Suprapubic skin (tissue), 3 donors: Measurements from ENCODE around the gene THRB.
"Not testable (repeated sequence)": the region's sequence is repeated elsewhere in the genome, so short reads cannot be mapped to it uniquely, and the experiment has no call there.

Source experiments
- EP300 ChIP-seq: sonication (generic); formaldehyde crosslinking; IDR thresholded peaks from one replicate; pipeline ENCODE4 v1.6.1; 2017; ENCODE audit warnings: antibody characterized with exemption
- POLR2A ChIP-seq, 2 donors: fragments of 450-650 bp; IDR thresholded peaks; one replicate each; pipeline ENCODE4 v1.6.1; 2017; ENCODE audit warnings: antibody characterized with exemption in 2 of 2, mild to moderate bottlenecking in 2 of 2, moderate library complexity in 2 of 2
- TF ChIP-seq, protein P1 (sequence below), 2 donors: fragments of 200-600 bp in 1 of 2; fragments of 450-650 bp in 1 of 2; sonication (generic) in 1 of 2; IDR thresholded peaks; one replicate each; pipeline ENCODE4 v1.5.1; 2016 to 2019; ENCODE audit warnings: antibody characterized with exemption in 2 of 2, mild to moderate bottlenecking in 1 of 2, moderate library complexity in 1 of 2

DNA sequence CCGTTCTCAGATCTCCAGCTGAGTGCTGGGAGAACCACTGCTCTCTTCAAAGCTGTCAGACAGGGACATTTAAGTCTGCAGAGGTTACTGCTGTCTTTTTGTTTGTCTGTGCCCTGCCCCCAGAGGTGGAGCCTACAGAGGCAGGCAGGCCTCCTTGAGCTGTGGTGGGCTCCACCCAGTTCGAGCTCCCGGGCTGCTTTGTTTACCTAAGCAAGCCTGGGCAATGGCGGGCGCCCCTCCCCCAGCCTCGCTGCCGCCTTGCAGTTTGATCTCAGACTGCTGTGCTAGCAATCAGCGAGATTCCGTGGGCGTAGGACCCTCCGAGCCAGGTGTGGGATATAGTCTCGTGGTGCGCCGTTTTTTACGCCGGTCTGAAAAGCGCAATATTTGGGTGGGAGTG lies 399.8 kb downstream of the THRB start:
- TF ChIP-seq POLR2A (IDR thresholded peaks at IDR 0.05); EP300: not testable (repeated sequence)
- TF ChIP-seq, protein P1, sequence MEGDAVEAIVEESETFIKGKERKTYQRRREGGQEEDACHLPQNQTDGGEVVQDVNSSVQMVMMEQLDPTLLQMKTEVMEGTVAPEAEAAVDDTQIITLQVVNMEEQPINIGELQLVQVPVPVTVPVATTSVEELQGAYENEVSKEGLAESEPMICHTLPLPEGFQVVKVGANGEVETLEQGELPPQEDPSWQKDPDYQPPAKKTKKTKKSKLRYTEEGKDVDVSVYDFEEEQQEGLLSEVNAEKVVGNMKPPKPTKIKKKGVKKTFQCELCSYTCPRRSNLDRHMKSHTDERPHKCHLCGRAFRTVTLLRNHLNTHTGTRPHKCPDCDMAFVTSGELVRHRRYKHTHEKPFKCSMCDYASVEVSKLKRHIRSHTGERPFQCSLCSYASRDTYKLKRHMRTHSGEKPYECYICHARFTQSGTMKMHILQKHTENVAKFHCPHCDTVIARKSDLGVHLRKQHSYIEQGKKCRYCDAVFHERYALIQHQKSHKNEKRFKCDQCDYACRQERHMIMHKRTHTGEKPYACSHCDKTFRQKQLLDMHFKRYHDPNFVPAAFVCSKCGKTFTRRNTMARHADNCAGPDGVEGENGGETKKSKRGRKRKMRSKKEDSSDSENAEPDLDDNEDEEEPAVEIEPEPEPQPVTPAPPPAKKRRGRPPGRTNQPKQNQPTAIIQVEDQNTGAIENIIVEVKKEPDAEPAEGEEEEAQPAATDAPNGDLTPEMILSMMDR (IDR thresholded peaks at IDR 0.05) = not testable (repeated sequence)
